ENCODE measurements around the gene PLPP3. TPM values are rescaled to one million over a fixed set of nuclear protein-coding genes. Genes with fewer than 3 reads are reported as not detected.

PLPP3 gene
- total RNA-seq, 2 donors from 2014 or later: 164 to 271 TPM

Other genes starting within 250 kb of the PLPP3 start
- gene PRKAA2, start 65.8 kb upstream of the PLPP3 start, total RNA-seq: 10 to 100 TPM in 1 of 2 donors, 1 to 10 TPM in 1; 9.2 to 16.9 TPM
- not detected for gene FYB2, start 239.8 kb upstream of the PLPP3 start, total RNA-seq

Data from thoracic aorta (tissue), 2 donors.